ENCODE measurements around the gene SLC24A4. TPM values are rescaled to one million over a fixed set of nuclear protein-coding genes. Genes with fewer than 3 reads are reported as not detected.

The SLC24A4 gene
- 0.36 TPM for total RNA-seq
- long read RNA-seq = 0 reads

GRCh38 chr14:92323011-92323915 is at the start of gene SLC24A4:
Gene SLC24A4, plus strand, starts transcription at chr14:92323165. Its CDS starts 666 bp downstream, at chr14:92323831.
- no peak for TF ChIP-seq CTCF (IDR thresholded peaks at IDR 0.05; ENCODE audit: borderline replicate concordance)
- DNase-seq = no peak
- no peak within 1 kb of the TSS for H3K27ac ChIP-seq (replicated peaks)
- H3K9me3 ChIP-seq (replicated peaks) = no peaks in the 10 kb centered on the region
- no peaks in the 10 kb centered on the region for H3K36me3 ChIP-seq
- H3K27me3 ChIP-seq (ENCODE audit: low read depth) = peaks cover 98% of the 10 kb centered on the region
- peak within 1 kb of the TSS; percentile 62 for H3K4me3 ChIP-seq
- intact Hi-C loops (cut with micrococcal nuclease) = no loop called here
- peaks cover 18% of the 10 kb centered on the region for H3K4me1 ChIP-seq

- Histone ChIP-seq H3K9me3 (replicated peaks) (no peaks in the 10 kb centered on the region), H3K4me3 (no peak overlapping the region), H3K4me1 (no peaks in the 10 kb centered on the region), H3K27ac (replicated peaks) (no peak overlapping the region), H3K27me3 (ENCODE audit: low read depth) (peaks cover 62% of the 10 kb centered on the region), H3K36me3 (no peaks in the 10 kb centered on the region)
- no peak for TF ChIP-seq CTCF (IDR thresholded peaks at IDR 0.05; ENCODE audit: borderline replicate concordance)
- DNase-seq = no peak
- intact Hi-C loops (cut with micrococcal nuclease) = no loop called here
These were observed 49.8 kb upstream of the SLC24A4 start for GRCh38 chr14:92273166-92273565.

- no peak for TF ChIP-seq CTCF (IDR thresholded peaks at IDR 0.05; ENCODE audit: borderline replicate concordance)
- H3K4me1 ChIP-seq = no peaks in the 10 kb centered on the region
- no peak for DNase-seq
- no peaks in the 10 kb centered on the region for H3K36me3 ChIP-seq
- H3K27ac ChIP-seq (replicated peaks) = no peak overlapping the region
- no peaks in the 10 kb centered on the region for H3K9me3 ChIP-seq (replicated peaks)
- H3K27me3 ChIP-seq (ENCODE audit: low read depth) = peaks cover 65% of the 10 kb centered on the region
- H3K4me3 ChIP-seq = no peak overlapping the region
- intact Hi-C loops (cut with micrococcal nuclease) = no loop called here
These were observed 48.9 kb upstream of the SLC24A4 start for GRCh38 chr14:92274055-92274454.

GRCh38 chr14:92276074-92276473 is 46.9 kb upstream of the SLC24A4 start:
- H3K27ac ChIP-seq (replicated peaks) = no peak overlapping the region
- TF ChIP-seq CTCF (IDR thresholded peaks at IDR 0.05; ENCODE audit: borderline replicate concordance) = no peak
- peaks cover 61% of the 10 kb centered on the region for H3K27me3 ChIP-seq (ENCODE audit: low read depth)
- DNase-seq = no peak
- H3K9me3 ChIP-seq (replicated peaks) = no peaks in the 10 kb centered on the region
- intact Hi-C loops (cut with micrococcal nuclease) = no loop called here
- no peak overlapping the region for H3K4me3 ChIP-seq
- H3K4me1 ChIP-seq = no peaks in the 10 kb centered on the region
- H3K36me3 ChIP-seq = no peaks in the 10 kb centered on the region

GRCh38 chr14:92277031-92277430 is 45.9 kb upstream of the SLC24A4 start:
- intact Hi-C loops (cut with micrococcal nuclease) = no loop called here
- Histone ChIP-seq H3K36me3 (no peaks in the 10 kb centered on the region), H3K9me3 (replicated peaks) (peaks cover 5% of the 10 kb centered on the region), H3K4me3 (no peak overlapping the region), H3K27ac (replicated peaks) (no peak overlapping the region), H3K27me3 (ENCODE audit: low read depth) (peaks cover 52% of the 10 kb centered on the region), H3K4me1 (no peaks in the 10 kb centered on the region)
- no peak for TF ChIP-seq CTCF (IDR thresholded peaks at IDR 0.05; ENCODE audit: borderline replicate concordance)
- DNase-seq = no peak
